GM12878 (cell line): Measurements from ENCODE around the gene NTN3. TPM values are rescaled to one million over a fixed set of nuclear protein-coding genes. Genes with fewer than 3 reads are reported as not detected.

Source experiments
- ATAC-seq: fragments of 200-7000 bp; cut with Tn5 transposase; 3 replicates; pipeline ENCODE4 v1.9.1; 2020; ENCODE audit warnings: mild to moderate bottlenecking, moderate library complexity
- BruUV-seq: library from RNA; stranded (reverse); fragments of 400-500 nt; replicated peaks from 2 replicates; lab custom pipeline; 2021; lab: Mats Ljungman, UMichigan
- CTCF ChIA-PET: fragments of 300-600 bp; sonication (Branson Sonifier 250); formaldehyde crosslinking; extraction: SDS; loops from one replicate; lab custom pipeline; 2021; ENCODE audit warnings: inconsistent platforms; lab: Yijun Ruan, JAX
- POLR2A ChIA-PET: fragments of 350-600 bp; formaldehyde crosslinking; extraction: SDS; loops from one replicate; lab custom pipeline; 2021; ENCODE audit warnings: inconsistent platforms; lab: Charles Lee
- RAD21 ChIA-PET: fragments of 300-600 bp; sonication (Branson Sonifier 250); formaldehyde crosslinking; loops from one replicate; lab custom pipeline; 2023; ENCODE audit warnings: antibody characterized with exemption; ENCODE audit not compliant: unreplicated experiment; lab: Charles Lee
- SMC1A ChIA-PET: fragments of 300-600 bp; sonication (Branson Sonifier 250); formaldehyde crosslinking; loops from one replicate; lab custom pipeline; 2023; ENCODE audit not compliant: unreplicated experiment, uncharacterized antibody; lab: Charles Lee
- DNase-seq: peaks from one replicate; pipeline ENCODE4 v3.0.0-alpha.2; 2011; ENCODE audit warnings: low read depth, low spot score
- FAIRE-seq: peaks from 3 replicates; lab custom pipeline; 2011; peaks lifted over from hg19 to GRCh38; lab: Jason Lieb, UNC
- H2AFZ ChIP-seq: 2 replicates; pipeline ENCODE4 v1.6.0; 2011; ENCODE audit warnings: low read depth, low read length, control low read depth; ENCODE audit not compliant: control insufficient read depth
- H3K27ac ChIP-seq: 2 replicates; pipeline ENCODE4 v1.5.1; 2011; ENCODE audit warnings: control low read depth; ENCODE audit not compliant: control insufficient read depth, insufficient read depth
- H3K27me3 ChIP-seq, 2 experiments: replicated peaks in 1 of 2; 2 replicates each; pipeline versions ENCODE4 v1.6.0 to v1.6.1; 2011; ENCODE audit warnings: low read length in 1 of 2; ENCODE audit not compliant: control insufficient read depth in 2 of 2, insufficient read depth in 2 of 2
- H3K36me3 ChIP-seq, 2 experiments: 2 replicates each; pipeline ENCODE4 v1.5.1; 2011; ENCODE audit warnings: low read length in 1 of 2; ENCODE audit not compliant: control insufficient read depth in 2 of 2, insufficient read depth in 2 of 2
- H3K4me1 ChIP-seq: 2 replicates; pipeline ENCODE4 v1.6.1; 2011; ENCODE audit warnings: mild to moderate bottlenecking, low read length, moderate library complexity, mixed read lengths; ENCODE audit not compliant: control insufficient read depth, insufficient read depth
- H3K4me2 ChIP-seq: 2 replicates; pipeline ENCODE4 v1.6.0; 2011; ENCODE audit warnings: control low read depth; ENCODE audit not compliant: control insufficient read depth, insufficient read depth
- H3K4me3 ChIP-seq: fragments of 200-600 bp; sonication (generic); 2 replicates; pipeline ENCODE4 v1.5.1; 2016
- H3K79me2 ChIP-seq: 2 replicates; pipeline ENCODE4 v1.6.0; 2011; ENCODE audit warnings: low read length; ENCODE audit not compliant: control insufficient read depth, insufficient read depth
- H3K9ac ChIP-seq: 2 replicates; pipeline ENCODE4 v1.8.0; 2011; ENCODE audit warnings: low read length, control low read depth, mixed read lengths; ENCODE audit not compliant: control insufficient read depth, insufficient read depth
- H3K9me3 ChIP-seq: replicated peaks from 3 replicates; pipeline ENCODE4 v1.5.1; 2011; ENCODE audit warnings: mild to moderate bottlenecking, low read length; ENCODE audit not compliant: control insufficient read depth, insufficient read depth
- H4K20me1 ChIP-seq: 2 replicates; pipeline ENCODE4 v1.6.0; 2011; ENCODE audit not compliant: control insufficient read depth, insufficient read depth
- ETV6 ChIP-seq, 2 experiments: fragments of 450-650 bp in 1 of 2; IDR thresholded peaks in 1 of 2; conservative IDR thresholded peaks in 1 of 2; 2 replicates each; pipeline ENCODE4 v1.6.1; 2014; ENCODE audit warnings: antibody characterized with exemption in 1 of 2, borderline replicate concordance in 1 of 2, low read depth in 1 of 2, mild to moderate bottlenecking in 1 of 2, moderate library complexity in 1 of 2
- IKZF1 ChIP-seq: fragments of 450-650 bp; conservative IDR thresholded peaks from 2 replicates; pipeline ENCODE4 v1.6.1; 2017; ENCODE audit warnings: antibody characterized with exemption, mild to moderate bottlenecking
- IRF4 ChIP-seq: IDR thresholded peaks from 2 replicates; pipeline ENCODE4 v1.6.1; 2011; ENCODE audit warnings: low read depth, low read length
- KLF5 ChIP-seq: fragments of 450-650 bp; IDR thresholded peaks from 2 replicates; pipeline ENCODE4 v1.6.1; 2014; ENCODE audit warnings: mild to moderate bottlenecking; ENCODE audit not compliant: partially characterized antibody
- RAD51 ChIP-seq: fragments of 450-650 bp; IDR thresholded peaks from 2 replicates; pipeline ENCODE4 v1.6.1; 2016; ENCODE audit warnings: moderate library complexity, mild to moderate bottlenecking, inconsistent platforms
- RFX5 ChIP-seq: IDR thresholded peaks from 2 replicates; pipeline ENCODE4 v1.6.1; 2011; ENCODE audit warnings: low read depth, low read length, improper control_type of control experiment
- SIX5 ChIP-seq: IDR thresholded peaks from 2 replicates; pipeline ENCODE4 v1.6.1; 2011; ENCODE audit warnings: mild to moderate bottlenecking, low read depth, low read length, moderate library complexity; ENCODE audit not compliant: severe bottlenecking
- SPI1 ChIP-seq: IDR thresholded peaks from 2 replicates; pipeline ENCODE4 v1.6.1; 2011; ENCODE audit warnings: low read depth, mild to moderate bottlenecking, low read length, moderate library complexity, borderline replicate concordance; ENCODE audit not compliant: insufficient read depth
- SUZ12 ChIP-seq: fragments of 200-600 bp; sonication (generic); IDR thresholded peaks from one replicate; pipeline ENCODE4 v1.6.1; 2018; ENCODE audit warnings: antibody characterized with exemption, mild to moderate bottlenecking; ENCODE audit not compliant: unreplicated experiment
- ZNF622 ChIP-seq: fragments of 450-650 bp; IDR thresholded peaks from 2 replicates; pipeline ENCODE4 v1.6.1; 2017; ENCODE audit warnings: mild to moderate bottlenecking, inconsistent platforms
- WGBS: methylation state at CpG from one replicate; pipeline ENCODE4 v1.1.6; 2016; ENCODE audit warnings: low lambda C conversion rate; ENCODE audit not compliant: insufficient replicate concordance, insufficient coverage; ENCODE audit errors: missing lambda C conversion rate; 5-methylcytosine and 5-hydroxymethylcytosine counted together
- in situ Hi-C: fragments of 300-500 bp; cut with MboI; formaldehyde crosslinking; loops from 9 replicates; pipeline ENCODE4 v1.14.3; 2018; ENCODE audit warnings: mixed read lengths
- intact Hi-C: fragments of 100-400 bp; cut with micrococcal nuclease; formaldehyde crosslinking; loops from one replicate; pipeline ENCODE4 v1.14.2; 2022; ENCODE audit not compliant: unreplicated experiment
- polyA plus RNA-seq, 11 experiments: library from polyadenylated mRNA; depleted of rRNA in 4 of 11; unstranded in 6 of 11; stranded (reverse) in 5 of 11; fragments of >200 nt; fragmentation: Nextera tagmentation in 4 of 11; fragmentation: Illumina TruSeq in 1 of 11; extraction: Ambion mirVana in 4 of 11; extraction: Trizol in 1 of 11; gene quantifications; 1 replicate in 1 of 11; 2 replicates in 10 of 11; pipeline versions ENCODE4 v1.2.1 to v1.2.3, GENCODE V29; 2011 to 2016; ENCODE audit warnings: inconsistent platforms in 2 of 11, missing spikeins in 2 of 11, low read depth in 1 of 11
- total RNA-seq, 4 experiments: library from RNA; depleted of rRNA in 3 of 4; stranded (reverse); fragments of >200 nt in 3 of 4; fragmentation: Illumina TruSeq in 1 of 4; extraction: Trizol in 1 of 4; gene quantifications; 2 replicates each; pipeline versions ENCODE4 v1.2.1 to v1.2.3, GENCODE V29; 2013 to 2021
- TF ChIP-seq, protein P1 (sequence below): fragments of 450-650 bp; IDR thresholded peaks from 2 replicates; pipeline ENCODE4 v1.6.1; 2016; ENCODE audit warnings: mild to moderate bottlenecking
- TF ChIP-seq, protein P2 (sequence below): fragments of 450-650 bp; IDR thresholded peaks from 2 replicates; pipeline ENCODE4 v1.6.1; 2017; ENCODE audit warnings: mild to moderate bottlenecking
- TF ChIP-seq, protein P3 (sequence below): fragments of 450-650 bp; IDR thresholded peaks from 2 replicates; pipeline ENCODE4 v1.6.1; 2017; ENCODE audit warnings: mild to moderate bottlenecking, moderate library complexity

Gene NTN3
- total and polyA plus RNA-seq, 10 of the 15 experiments (the other 5 are each of a cell fraction or from before 2014, with no cell fraction given) = 0.04 TPM; not detected in 9

GRCh38 chr16:2501946-2502895, 31.1 kb downstream of the NTN3 start:
- SMC1A ChIA-PET = interaction anchor here (0.7 to 2.5 kb wide), 6 partner anchors 10 to 252 kb away, joined by 3 to 17 read pairs (median 4); partner anchors contain the start of gene CCNF
- no TSS peak for BruUV-seq
- Histone ChIP-seq H3K4me1 (peaks cover 8% of the 10 kb centered on the region), H3K27me3 (no peaks in the 10 kb centered on the region), H3K79me2 (no peaks in the 10 kb centered on the region), H4K20me1 (no peaks in the 10 kb centered on the region), H3K9ac (no peak overlapping the region), H3K4me2 (no peak overlapping the region), H2AFZ (no peak overlapping the region), H3K4me3 (no peak overlapping the region), H3K9me3 (no peaks in the 10 kb centered on the region), H3K27ac (no peak overlapping the region), H3K36me3 (peaks cover 0 to 2% of the 10 kb centered on the region in 2 experiments; a peak in 2 of 4 replicates)
- CTCF ChIA-PET = interaction anchor here (0.6 to 2.8 kb wide), 21 partner anchors 8 to 347 kb away, joined by 3 to 36 read pairs (median 5); partner anchors contain the start of genes CCNF, TEDC2 and TRAF7
- ATAC-seq = no peak
- FAIRE-seq = no peak
- TF ChIP-seq ETV6 (conservative IDR thresholded peaks at IDR 0.05 in 1 of 2, IDR thresholded peaks at IDR 0.05 in 1 of 2; ENCODE audit: borderline replicate concordance in 1 of 2, low read depth in 1 of 2) = no peak
- TF ChIP-seq IRF4 = no peak
- TF ChIP-seq SUZ12 = no peak
- no peak for TF ChIP-seq SPI1
- no peak for TF ChIP-seq KLF5
- TF ChIP-seq RFX5 = no peak
- no peak for TF ChIP-seq SIX5
- TF ChIP-seq, protein P1, sequence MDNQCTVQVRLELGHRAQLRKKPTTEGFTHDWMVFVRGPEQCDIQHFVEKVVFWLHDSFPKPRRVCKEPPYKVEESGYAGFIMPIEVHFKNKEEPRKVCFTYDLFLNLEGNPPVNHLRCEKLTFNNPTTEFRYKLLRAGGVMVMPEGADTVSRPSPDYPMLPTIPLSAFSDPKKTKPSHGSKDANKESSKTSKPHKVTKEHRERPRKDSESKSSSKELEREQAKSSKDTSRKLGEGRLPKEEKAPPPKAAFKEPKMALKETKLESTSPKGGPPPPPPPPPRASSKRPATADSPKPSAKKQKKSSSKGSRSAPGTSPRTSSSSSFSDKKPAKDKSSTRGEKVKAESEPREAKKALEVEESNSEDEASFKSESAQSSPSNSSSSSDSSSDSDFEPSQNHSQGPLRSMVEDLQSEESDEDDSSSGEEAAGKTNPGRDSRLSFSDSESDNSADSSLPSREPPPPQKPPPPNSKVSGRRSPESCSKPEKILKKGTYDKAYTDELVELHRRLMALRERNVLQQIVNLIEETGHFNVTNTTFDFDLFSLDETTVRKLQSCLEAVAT = no peak
- TF ChIP-seq, protein P2, sequence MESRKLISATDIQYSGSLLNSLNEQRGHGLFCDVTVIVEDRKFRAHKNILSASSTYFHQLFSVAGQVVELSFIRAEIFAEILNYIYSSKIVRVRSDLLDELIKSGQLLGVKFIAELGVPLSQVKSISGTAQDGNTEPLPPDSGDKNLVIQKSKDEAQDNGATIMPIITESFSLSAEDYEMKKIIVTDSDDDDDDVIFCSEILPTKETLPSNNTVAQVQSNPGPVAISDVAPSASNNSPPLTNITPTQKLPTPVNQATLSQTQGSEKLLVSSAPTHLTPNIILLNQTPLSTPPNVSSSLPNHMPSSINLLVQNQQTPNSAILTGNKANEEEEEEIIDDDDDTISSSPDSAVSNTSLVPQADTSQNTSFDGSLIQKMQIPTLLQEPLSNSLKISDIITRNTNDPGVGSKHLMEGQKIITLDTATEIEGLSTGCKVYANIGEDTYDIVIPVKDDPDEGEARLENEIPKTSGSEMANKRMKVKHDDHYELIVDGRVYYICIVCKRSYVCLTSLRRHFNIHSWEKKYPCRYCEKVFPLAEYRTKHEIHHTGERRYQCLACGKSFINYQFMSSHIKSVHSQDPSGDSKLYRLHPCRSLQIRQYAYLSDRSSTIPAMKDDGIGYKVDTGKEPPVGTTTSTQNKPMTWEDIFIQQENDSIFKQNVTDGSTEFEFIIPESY = no peak
- TF ChIP-seq ZNF622 = no peak
- TF ChIP-seq, protein P3, sequence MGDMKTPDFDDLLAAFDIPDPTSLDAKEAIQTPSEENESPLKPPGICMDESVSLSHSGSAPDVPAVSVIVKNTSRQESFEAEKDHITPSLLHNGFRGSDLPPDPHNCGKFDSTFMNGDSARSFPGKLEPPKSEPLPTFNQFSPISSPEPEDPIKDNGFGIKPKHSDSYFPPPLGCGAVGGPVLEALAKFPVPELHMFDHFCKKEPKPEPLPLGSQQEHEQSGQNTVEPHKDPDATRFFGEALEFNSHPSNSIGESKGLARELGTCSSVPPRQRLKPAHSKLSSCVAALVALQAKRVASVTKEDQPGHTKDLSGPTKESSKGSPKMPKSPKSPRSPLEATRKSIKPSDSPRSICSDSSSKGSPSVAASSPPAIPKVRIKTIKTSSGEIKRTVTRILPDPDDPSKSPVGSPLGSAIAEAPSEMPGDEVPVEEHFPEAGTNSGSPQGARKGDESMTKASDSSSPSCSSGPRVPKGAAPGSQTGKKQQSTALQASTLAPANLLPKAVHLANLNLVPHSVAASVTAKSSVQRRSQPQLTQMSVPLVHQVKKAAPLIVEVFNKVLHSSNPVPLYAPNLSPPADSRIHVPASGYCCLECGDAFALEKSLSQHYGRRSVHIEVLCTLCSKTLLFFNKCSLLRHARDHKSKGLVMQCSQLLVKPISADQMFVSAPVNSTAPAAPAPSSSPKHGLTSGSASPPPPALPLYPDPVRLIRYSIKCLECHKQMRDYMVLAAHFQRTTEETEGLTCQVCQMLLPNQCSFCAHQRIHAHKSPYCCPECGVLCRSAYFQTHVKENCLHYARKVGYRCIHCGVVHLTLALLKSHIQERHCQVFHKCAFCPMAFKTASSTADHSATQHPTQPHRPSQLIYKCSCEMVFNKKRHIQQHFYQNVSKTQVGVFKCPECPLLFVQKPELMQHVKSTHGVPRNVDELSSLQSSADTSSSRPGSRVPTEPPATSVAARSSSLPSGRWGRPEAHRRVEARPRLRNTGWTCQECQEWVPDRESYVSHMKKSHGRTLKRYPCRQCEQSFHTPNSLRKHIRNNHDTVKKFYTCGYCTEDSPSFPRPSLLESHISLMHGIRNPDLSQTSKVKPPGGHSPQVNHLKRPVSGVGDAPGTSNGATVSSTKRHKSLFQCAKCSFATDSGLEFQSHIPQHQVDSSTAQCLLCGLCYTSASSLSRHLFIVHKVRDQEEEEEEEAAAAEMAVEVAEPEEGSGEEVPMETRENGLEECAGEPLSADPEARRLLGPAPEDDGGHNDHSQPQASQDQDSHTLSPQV = no peak
- TF ChIP-seq IKZF1 = no peak
- TF ChIP-seq RAD51 = no peak
- WGBS = 61% methylated on average over 17 of the region's 18 CpGs
- no peak for DNase-seq
- POLR2A ChIA-PET = interaction anchor here (0.9 to 1.5 kb wide), 4 partner anchors 34 to 233 kb away, joined by 3 to 7 read pairs (median 6); partner anchors contain the start of gene CCNF
- RAD21 ChIA-PET = interaction anchor here (0.8 to 2.0 kb wide), 10 partner anchors 8 to 559 kb away, joined by 3 to 16 read pairs (median 4); partner anchors contain the start of genes CCNF, ECI1 and MSRB1
- in situ Hi-C loops = no loop called here
- intact Hi-C loops = loop anchor here (2.0 to 10.0 kb wide), 4 partner anchors 69 to 307 kb away; partner anchors contain the start of genes ABCA3 and RNPS1
